UCSD-AML1 (cell line): ENCODE measurements around the gene SLC12A3.
"Not testable (repeated sequence)": the region's sequence is repeated elsewhere in the genome, so short reads cannot be mapped to it uniquely, and the experiment has no call there.

Experiments used
- DNase-seq: peaks from one replicate; lab custom pipeline; 2025; ENCODE audit not compliant: unreplicated experiment; lab: John Stamatoyannopoulos, UW

Gene SLC12A3

DNA sequence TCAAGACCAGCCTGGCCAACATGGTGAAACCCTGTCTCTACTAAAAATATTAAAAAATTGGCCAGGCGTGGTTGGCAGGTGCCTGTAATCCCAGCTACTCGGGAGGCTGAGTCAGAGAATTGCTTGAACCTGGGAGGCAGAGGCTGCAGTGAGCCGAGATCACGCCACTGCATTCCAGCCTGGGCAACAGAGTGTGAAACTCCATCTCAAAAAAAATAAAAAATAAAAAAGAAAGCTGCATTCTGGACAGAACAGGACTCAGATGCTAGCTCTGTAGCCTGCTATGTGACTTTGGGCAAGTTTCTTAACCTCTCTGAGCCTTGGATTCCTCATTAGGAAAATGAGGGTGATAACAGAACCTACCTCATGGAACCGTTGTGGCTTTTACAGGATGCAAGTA is 3.8 kb downstream of the SLC12A3 start:
- not testable (repeated sequence) for DNase-seq

DNA sequence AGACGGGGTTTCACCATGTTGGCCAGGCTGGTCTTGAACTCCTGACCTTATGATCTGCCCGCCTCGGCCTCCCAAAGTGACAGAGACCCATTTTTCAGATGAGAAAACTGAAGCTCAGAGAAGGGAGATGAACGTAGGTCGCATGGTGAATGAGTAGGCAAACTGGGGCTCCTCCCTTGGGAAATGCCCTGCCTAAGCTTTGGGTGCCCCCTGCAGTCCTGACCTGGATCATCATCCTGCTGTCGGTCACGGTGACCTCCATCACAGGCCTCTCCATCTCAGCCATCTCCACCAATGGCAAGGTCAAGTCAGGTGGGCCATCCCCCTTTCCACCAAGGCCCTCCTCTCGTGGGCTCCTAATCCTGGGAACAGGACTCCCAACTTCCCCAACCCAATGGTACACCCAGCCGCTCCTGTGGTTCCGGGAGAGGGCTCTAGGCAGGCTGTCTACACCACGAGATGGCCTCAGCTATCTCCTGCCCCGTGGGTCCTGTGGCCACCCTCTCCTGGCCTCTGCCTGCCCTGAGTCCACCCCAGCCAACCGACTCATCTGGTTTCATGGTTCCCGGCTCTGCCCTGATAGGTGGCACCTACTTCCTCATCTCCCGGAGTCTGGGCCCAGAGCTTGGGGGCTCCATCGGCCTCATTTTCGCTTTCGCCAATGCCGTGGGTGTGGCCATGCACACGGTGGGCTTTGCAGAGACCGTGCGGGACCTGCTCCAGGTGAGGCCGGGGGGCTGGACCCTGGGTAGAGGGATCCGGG is 4.7 kb downstream of the SLC12A3 start:
- DNase-seq: peak; percentile 48

DNA sequence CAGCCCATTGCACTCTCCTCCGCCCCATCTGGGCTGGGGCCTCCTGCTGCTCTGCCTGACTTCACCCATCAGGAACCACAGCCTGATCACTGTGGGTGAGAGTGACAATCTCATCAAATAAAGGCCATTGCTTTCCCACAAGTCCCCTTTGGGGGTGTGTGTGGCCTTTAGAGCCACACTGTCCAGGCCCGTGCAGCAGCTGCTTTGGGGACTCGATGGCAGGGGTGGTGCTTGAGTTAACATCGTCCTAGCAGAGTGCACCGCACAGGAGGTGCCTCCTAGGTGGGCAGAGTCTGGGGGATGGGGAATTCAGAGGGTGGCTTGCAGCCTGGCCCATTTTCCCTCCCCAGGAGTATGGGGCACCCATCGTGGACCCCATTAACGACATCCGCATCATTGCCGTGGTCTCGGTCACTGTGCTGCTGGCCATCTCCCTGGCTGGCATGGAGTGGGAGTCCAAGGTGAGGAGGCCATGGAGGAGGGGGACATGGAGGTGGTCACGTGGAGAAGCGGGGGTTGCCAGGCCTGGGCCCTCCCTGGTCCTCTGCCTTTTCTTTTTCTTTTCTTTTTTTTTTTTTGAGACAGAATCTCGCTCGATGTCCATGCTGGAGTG is 5.4 kb downstream of the SLC12A3 start:
- no peak for DNase-seq

DNA sequence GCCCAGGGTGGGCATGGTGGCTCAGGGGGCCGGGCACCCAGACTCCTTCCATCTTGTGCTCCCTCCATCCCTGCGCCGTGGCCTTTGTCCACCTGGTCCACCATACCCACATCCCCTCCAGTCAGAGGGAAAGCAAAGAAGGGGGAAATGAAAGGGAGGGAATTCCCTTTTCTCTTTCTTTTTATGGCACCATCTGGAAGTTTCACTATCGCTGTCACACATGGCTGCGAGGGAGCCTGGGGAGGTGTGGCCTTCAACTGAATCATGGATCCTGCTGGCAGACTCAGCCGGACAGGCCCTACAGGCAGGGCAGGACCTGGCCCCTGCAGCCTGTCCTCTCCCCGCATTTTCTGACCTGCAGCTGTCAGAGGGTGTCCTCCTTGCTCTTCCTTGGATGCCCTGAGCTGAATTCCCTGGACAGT is 6.2 kb downstream of the SLC12A3 start:
- DNase-seq: no peak

DNA sequence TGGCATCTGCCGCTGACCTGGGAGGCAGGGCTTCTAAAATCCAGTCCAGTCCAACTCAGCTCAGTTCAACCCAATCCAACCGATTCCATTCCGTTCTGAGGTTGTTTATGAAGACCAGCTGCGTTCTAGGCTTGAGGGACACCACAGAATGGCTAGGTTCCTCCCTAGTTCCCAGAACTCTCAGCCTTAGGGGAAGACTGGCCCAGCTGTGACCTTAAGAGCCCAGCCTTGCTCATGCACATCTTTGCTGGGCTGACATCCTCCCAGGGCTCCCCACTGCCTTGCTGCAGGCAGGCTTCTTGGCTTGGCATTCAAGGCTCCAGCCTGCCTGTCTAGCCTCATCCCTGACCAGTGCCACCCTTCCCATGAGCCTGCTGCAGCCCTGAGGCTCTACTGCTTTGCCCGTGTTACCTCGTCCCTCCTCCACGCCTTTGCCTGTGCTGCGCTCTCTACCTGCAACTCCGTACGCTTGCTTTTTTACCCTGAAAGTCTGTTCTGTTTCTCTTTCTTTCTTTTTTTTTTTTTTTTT is 7.9 kb downstream of the SLC12A3 start:
- DNase-seq: peak; percentile 45

DNA sequence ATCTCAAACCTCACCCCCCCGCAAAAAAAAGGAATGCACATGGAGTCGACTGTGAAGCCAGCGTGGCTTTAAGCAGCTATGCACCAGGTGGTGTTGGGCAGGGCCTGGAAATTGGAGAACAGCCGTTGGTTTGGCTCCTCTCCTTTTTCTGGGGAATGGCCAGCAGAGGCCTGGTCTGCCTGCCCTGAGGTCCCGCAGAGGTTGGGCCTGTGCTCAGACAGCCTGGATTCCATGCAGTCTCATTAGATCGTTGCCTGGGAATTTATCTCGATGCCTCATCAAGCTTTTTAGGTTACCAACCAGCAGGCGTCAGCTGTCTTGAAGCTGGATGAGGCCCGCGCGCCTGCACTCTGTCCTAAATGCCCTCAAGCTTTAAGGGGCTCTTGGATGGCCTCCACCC is 9.8 kb downstream of the SLC12A3 start:
- DNase-seq: no peak

DNA sequence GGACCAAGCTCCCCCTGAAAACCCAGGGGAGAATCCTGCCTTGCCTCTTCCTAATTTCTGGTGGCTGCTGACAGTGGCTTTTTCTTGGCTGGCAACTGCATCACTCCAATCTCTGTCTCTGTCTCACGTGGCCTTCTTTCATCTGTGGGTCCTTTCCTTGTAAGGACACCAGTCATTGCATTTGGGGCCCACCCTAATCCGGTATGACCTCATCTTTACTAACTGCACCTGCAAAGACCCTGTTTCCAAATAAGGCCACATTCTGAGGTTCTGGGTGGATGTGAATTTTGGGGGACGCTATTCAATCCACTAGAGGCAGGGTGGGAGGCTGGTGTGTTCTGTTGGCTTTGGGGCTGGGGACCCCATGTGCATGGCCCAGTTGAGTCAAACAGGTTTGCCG is 11.0 kb downstream of the SLC12A3 start:
- DNase-seq: no peak

DNA sequence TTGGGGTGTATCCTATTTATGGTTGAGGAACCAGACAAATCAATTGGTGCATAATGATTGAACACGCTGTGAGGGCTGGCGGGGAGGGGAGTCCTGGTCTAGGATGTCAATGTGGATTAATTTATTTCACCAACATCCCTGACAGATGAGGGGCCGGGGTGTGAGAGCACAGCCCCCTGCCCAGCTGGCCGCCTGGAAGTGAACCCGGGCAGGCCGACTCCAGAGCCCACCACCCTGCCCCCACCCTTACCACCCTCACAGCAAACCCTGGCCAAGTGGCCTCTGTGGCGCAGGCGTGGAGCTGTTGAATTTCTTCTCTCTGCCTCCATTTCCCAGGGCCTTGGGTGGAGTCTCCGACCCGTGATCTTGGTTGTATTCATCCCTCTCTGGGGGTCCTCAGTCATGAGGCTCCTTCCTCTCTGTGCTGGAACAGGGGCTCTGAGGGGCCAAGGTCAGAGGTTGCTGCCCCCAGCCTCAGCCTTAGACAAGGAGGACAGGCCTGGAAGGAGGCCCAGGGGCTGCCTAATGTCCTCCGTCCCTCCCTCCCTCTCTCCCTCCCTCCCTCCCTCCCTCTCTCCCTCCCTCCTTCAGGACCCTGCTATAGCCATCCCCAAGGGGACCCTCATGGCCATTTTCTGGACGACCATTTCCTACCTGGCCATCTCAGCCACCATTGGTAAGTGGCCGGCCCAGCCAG is 12.6 kb downstream of the SLC12A3 start:
- no peak for DNase-seq

DNA sequence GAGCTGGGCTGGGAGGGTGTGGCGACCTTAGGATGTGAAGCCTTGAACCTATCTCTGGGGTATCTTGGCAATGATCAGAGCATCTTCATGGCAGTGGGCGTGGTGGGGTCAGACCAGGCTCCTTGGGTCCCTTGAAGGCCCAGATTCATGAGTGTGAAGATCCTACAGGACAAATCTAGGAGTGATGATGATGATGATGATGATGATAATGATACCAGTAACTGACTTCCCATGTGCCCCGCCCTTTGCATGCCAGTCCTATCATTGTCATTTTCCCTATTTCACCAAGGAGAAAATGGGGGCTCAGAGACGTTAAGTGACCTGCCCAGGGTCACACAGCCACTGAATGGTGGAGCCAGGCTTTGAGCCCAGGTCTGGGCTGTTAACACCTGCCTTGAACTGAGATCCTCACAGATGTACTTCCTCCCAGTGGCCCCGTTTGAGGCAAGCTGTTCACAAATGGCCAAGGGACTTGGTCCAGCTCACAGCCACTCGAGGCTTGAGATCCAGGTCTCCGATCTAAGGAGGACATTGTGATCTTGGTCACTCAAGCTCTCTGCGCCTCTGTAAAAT is 13.4 kb downstream of the SLC12A3 start:
- no peak for DNase-seq

DNA sequence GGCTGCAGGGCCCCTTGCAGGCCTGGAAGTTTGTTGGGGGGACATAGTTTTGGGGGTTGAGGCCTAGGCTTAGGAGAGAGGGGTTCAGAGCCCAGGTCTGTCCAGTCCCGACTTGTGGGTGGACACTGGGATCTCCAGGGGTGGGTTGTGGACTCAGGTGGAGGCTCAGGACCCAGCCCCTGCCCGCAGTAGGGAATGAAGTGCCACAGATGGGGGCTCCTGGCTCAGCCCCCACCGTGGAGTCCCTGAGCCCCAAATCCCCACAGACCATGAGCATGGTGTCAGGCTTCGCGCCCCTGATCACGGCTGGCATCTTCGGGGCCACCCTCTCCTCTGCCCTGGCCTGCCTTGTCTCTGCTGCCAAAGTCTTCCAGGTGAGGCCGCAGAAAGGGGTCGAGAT is 14.3 kb downstream of the SLC12A3 start:
- DNase-seq: no peak

DNA sequence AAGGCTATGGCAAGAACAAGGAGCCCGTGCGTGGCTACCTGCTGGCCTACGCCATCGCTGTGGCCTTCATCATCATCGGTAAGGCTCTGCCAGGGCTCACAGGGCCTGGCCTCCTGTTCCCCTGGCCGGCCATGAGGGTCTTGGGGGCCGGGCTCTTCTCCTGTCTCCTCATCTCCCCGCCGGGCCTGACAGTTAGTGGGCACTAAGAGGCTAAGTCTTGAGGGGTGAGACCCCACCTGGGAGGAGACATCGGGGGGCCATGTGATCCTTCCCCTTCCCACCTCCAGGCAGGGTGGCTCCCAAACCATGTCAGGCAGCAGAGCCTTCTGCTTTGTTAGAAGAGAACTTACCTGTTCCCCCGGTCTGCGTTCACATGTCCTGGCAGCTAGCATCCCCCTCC is 15.2 kb downstream of the SLC12A3 start:
- DNase-seq: no peak

DNA sequence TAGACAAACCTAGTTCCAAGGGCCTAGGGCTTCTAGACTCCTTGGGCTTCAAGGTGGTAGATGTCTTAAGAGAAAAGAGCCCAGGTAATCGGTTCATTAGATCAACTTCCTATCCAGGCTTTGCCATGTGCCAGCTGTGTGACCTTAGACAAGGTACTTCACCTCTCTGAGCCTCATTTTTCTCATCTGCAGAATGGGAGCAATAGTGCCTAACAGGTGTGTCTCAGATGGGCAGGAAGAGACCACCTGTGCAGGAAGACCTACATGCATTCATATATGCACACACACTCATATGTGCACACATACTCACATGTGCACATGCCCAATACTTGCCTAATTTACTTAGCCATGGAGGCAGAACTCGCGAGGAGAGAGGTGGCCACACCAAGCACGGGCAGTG is 15.7 kb downstream of the SLC12A3 start:
- DNase-seq: no peak

DNA sequence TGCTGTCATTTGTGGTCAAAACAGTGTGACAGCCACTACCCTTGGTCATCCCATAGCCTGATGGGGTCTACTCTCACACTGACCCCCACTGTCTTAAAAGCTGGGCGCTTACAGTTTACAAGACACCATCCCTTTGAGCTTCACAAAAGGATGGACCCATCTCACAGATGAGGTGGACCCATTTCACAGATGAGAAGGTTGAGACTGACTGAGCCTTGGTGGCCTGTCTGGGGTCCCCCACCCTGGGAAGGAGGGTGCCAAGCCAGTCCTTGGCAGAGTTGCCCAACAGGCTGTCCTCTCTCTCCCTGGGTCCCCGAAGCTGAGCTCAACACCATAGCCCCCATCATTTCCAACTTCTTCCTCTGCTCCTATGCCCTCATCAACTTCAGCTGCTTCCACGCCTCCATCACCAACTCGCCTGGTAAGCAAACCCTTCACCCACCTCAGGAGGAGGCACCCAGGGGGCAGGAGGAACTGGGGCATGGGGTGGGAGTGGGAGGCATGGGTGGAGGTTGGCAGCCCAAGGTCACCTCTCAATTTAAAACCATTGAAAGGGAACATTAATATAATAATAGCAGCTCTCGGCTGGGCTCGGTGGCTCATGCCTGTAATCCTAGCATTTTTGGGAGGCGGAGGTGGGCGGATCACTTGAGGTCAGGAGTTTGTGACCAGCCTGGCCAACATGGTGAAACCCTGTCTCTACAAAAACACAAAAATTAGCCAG is 17.2 kb downstream of the SLC12A3 start:
- DNase-seq: no peak

DNA sequence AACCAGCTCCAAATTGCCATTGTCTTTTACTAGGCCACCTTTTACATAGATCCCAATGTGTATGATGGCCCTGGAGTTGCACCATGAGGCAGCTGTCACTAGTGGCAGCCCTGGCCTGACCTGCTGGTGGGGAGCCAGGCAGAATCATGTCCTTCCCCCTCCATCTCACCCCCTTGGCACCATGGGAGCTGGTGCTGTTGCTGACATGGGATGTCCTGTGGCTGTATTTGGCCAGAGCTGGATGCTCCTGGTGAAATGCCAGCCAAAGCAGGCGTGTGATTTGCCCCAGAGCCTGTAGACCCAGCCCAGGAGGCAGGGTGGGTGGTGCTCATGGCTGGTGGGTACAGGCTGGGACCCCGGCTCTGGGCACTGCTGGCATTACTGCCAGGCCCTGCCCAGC is 18.6 kb downstream of the SLC12A3 start:
- no peak for DNase-seq

DNA sequence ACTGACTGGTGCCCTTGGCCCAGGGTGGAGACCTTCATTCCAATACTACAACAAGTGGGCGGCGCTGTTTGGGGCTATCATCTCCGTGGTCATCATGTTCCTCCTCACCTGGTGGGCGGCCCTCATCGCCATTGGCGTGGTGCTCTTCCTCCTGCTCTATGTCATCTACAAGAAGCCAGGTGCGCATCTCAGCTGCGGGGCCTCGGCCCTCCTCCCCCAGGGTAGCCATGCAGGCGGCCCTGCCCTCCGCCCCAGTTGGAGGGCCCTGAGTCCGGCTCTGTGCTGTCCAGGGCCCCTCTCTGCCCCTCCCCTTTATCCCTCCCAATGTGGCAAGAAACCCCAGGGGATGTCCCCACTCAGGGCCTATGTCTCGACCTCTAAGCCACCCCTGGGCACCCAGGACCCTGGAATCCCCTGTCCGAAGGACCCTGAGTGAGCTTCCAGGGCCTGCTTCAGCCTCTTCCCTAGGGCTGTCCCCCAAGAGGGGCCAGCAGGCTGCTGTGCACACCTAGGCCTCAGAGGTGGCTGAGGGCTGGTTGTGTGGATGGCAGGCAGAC is 19.1 kb downstream of the SLC12A3 start:
- DNase-seq: no peak

DNA sequence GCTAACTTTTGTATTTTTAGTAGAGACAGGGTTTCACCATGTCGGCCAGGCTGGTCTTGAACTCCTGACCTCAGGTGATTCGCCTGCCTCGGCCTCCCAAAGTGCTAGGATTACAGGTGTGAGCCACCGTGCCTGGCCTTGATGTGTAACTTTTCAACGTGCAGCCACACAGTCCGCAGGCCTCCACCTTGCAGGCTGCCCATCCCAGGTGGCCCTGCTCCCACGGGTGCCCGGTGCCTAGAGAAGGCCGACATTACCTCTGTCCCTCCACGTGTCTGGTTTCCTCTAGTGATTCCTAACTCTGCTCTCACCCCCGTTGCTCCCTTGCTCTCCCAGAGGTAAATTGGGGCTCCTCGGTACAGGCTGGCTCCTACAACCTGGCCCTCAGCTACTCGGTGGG is 19.9 kb downstream of the SLC12A3 start:
- DNase-seq: not testable (repeated sequence)

DNA sequence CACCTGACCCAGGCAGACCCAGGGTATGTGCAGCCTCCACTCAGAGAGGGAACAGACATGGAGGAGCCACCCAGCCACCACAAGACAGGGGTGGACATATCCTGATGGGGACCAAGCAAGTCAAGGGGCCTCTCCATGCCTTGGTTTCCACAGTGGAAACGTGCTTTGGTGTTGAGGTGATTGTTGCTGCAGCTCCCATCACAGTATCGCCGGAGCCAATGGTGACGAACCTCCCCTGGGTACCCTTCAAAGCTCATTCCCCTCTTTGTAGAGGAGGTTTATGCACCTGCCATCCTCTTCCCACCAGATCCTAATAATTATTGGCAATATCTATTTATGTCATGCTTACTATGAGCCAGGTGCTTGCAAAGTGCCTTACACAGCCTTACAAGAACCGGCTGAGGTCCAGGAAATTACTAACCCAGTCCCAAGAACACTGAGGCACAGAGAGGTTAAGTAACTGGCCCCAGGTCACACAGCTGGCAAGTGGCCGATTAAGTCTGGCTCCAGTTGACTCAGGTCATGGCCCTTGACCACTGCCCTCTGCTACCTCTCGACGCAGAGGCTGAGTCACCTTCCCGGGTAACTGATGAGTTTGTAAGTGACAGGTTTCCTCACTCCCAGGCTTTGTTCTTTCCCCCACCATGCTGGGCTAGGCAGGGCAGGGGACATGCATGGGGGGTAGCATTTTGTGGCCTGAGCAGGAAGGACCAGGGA is 20.6 kb downstream of the SLC12A3 start:
- DNase-seq: no peak

DNA sequence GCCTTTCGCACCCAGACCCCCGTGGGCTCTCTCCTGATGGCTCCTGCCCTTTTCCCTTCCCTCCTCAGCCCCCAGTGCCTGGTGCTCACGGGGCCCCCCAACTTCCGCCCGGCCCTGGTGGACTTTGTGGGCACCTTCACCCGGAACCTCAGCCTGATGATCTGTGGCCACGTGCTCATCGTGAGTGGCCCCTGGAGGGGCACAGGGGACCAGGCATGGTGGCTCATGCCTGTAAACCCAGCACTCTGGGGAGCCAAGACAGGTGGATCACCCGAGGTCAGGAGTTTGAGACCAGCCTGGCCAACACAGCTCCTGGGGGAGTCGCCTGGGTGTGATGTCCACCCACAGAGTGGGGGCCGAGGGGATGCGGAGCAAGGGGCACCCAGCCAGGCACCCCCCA is 21.3 kb downstream of the SLC12A3 start:
- no peak for DNase-seq

DNA sequence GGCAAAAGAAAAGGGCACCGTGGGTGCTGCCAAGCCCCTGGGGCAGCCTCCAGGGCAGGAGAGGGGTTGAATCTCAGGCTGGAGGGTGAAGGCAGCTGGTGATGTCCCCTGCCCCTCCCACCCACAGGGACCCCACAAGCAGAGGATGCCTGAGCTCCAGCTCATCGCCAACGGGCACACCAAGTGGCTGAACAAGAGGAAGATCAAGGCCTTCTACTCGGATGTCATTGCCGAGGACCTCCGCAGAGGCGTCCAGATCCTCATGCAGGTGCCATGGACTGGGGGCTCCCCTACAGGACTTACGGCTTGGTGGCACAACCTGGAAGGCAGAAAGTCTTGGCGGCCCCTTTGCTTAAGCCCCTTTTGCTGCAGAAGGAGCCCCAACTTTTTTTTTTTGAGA is 21.8 kb downstream of the SLC12A3 start:
- no peak for DNase-seq

DNA sequence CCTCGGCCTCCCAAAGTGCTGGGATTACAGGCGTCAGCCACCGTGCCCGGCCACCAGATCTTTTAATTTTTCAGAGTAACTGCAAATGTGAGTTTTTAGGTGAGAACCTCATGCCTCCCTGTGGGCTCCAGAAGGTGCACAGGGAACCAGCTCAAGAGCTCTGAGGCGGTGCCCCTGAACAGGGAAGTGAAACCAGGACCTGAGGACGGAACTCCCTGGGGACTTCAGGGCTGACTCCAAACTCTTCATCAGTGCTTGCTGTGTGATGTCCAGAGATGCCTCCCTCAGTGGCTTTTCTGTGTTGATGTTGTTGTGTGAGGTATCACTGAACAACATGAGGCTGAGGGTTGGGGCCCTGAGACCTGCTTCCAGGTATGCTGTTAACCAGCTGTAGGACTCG is 23.8 kb downstream of the SLC12A3 start:
- no peak for DNase-seq
